Ascending aorta (tissue), 2 donors: Measurements from ENCODE around the gene HES1. TPM values are rescaled to one million over a fixed set of nuclear protein-coding genes. Genes with fewer than 3 reads are reported as not detected.

Source experiments
- DNase-seq, 2 donors: peaks; one replicate each; pipeline ENCODE4 v3.0.0-alpha.2; 2019; ENCODE audit warnings: low spot score in 2 of 2
- H3K27ac ChIP-seq, 2 donors: fragments of 200-600 bp; sonication (generic); one replicate each; pipeline ENCODE4 v1.5.1; 2016 to 2017; ENCODE audit warnings: mild to moderate bottlenecking in 1 of 2
- H3K27me3 ChIP-seq: fragments of 200-600 bp; sonication (generic); one replicate; pipeline ENCODE4 v1.5.1; 2017
- H3K36me3 ChIP-seq, 2 donors: fragments of 200-600 bp; sonication (generic); one replicate each; pipeline ENCODE4 v1.5.1; 2016
- H3K4me1 ChIP-seq, 2 donors: fragments of 200-600 bp; sonication (generic); one replicate each; pipeline ENCODE4 v1.5.1; 2016 to 2017; ENCODE audit warnings: mild to moderate bottlenecking in 1 of 2
- H3K4me3 ChIP-seq, 2 donors: fragments of 200-600 bp; sonication (generic); one replicate each; pipeline ENCODE4 v1.5.1; 2016 to 2017; ENCODE audit warnings: mild to moderate bottlenecking in 1 of 2
- H3K9me3 ChIP-seq, 2 donors: fragments of 200-600 bp; sonication (generic); one replicate each; pipeline ENCODE4 v1.5.1; 2016
- intact Hi-C: fragments of 100-400 bp; cut with DNase I; formaldehyde crosslinking; loops from one replicate; pipeline ENCODE4 v1.15.1; 2023
- total RNA-seq: library from RNA; depleted of rRNA; stranded (reverse); fragments of >200 nt; gene quantifications from one replicate; pipeline ENCODE4 v1.1.0, GENCODE V29; 2016
- TF ChIP-seq, protein P1 (sequence below), 3 experiments: fragments of 200-600 bp in 2 of 3; fragments of 450-650 bp in 1 of 3; sonication (generic) in 2 of 3; IDR thresholded peaks; one replicate each; pipeline ENCODE4 v1.5.1; 2016 to 2019; ENCODE audit warnings: antibody characterized with exemption in 3 of 3, mild to moderate bottlenecking in 1 of 3, moderate library complexity in 1 of 3

The HES1 gene
- total RNA-seq, 1 donor from 2014 or later, result 22.6 TPM

DNA sequence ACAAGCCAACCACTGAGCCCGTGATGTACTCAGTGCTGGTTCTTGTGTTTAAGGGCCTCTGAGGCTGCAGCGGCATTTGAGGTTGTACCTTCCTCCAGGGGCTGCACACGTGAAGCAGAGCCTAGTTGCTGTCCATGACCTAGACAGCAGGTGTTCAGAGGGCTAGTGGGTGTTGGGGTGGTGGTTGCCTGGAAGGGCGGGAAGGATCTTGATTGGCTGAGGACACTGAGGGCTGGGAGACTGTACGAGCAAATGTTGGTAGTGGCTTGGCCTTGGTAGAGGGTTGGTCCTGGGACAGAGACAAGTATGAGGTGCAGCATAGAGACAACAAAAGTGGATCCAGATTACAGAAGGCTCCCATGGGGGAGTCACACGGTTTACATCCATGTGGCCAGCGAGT lies 17.0 kb upstream of the HES1 start:
- DNase-seq, result no peak
- H3K4me3 ChIP-seq, result no peak overlapping the region
- no peaks in the 10 kb centered on the region for H3K36me3 ChIP-seq
- H3K4me1 ChIP-seq, result no peaks in the 10 kb centered on the region
- no peaks in the 10 kb centered on the region for H3K27me3 ChIP-seq
- no peaks in the 10 kb centered on the region for H3K9me3 ChIP-seq
- intact Hi-C loops, result no loop called here
- no peak overlapping the region for H3K27ac ChIP-seq
- TF ChIP-seq, protein P1, sequence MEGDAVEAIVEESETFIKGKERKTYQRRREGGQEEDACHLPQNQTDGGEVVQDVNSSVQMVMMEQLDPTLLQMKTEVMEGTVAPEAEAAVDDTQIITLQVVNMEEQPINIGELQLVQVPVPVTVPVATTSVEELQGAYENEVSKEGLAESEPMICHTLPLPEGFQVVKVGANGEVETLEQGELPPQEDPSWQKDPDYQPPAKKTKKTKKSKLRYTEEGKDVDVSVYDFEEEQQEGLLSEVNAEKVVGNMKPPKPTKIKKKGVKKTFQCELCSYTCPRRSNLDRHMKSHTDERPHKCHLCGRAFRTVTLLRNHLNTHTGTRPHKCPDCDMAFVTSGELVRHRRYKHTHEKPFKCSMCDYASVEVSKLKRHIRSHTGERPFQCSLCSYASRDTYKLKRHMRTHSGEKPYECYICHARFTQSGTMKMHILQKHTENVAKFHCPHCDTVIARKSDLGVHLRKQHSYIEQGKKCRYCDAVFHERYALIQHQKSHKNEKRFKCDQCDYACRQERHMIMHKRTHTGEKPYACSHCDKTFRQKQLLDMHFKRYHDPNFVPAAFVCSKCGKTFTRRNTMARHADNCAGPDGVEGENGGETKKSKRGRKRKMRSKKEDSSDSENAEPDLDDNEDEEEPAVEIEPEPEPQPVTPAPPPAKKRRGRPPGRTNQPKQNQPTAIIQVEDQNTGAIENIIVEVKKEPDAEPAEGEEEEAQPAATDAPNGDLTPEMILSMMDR (IDR thresholded peaks at IDR 0.05), result no peak

DNA sequence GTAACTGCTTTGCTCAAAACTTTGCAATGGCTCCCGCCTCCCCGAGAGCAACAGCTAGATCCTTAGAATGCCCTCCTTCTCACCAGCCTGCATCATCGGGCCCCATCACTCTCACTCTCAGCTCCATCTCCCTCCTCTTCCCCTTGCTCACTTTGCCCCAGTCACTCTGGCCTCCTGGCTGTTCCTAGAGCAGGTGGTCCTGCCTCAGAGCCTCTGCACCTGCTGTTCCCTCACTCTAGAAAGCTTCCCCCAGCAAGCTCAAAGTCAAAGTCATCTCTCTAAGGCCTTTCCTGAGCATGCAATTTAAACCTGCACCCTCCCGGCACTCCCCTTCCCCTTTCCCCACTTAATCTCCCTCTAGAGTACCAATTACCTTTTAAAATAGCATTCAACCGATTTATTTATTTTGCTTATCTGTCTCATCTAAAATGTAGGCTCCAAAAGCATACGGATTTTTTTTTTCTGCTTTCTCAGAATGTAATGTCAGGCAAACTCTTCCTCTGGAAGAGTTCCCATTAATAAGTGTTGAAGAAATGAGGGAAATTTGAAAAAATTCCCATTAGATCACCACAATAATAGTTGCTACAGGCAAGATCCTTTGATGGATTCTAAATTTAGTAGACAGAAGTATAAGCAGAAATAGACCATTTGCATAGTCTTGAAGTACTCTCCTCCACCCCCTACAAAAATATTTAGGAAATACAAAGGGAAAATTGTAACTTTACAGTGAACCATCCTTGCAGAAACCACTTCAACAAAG lies 15.9 kb upstream of the HES1 start:
- TF ChIP-seq, protein P1 (IDR thresholded peaks at IDR 0.05), result no peak
- H3K9me3 ChIP-seq, result no peaks in the 10 kb centered on the region
- intact Hi-C loops, result no loop called here
- no peaks in the 10 kb centered on the region for H3K36me3 ChIP-seq
- no peak for DNase-seq
- no peak overlapping the region for H3K4me3 ChIP-seq
- H3K27me3 ChIP-seq, result no peaks in the 10 kb centered on the region
- no peaks in the 10 kb centered on the region for H3K4me1 ChIP-seq
- H3K27ac ChIP-seq, result no peak overlapping the region

DNA sequence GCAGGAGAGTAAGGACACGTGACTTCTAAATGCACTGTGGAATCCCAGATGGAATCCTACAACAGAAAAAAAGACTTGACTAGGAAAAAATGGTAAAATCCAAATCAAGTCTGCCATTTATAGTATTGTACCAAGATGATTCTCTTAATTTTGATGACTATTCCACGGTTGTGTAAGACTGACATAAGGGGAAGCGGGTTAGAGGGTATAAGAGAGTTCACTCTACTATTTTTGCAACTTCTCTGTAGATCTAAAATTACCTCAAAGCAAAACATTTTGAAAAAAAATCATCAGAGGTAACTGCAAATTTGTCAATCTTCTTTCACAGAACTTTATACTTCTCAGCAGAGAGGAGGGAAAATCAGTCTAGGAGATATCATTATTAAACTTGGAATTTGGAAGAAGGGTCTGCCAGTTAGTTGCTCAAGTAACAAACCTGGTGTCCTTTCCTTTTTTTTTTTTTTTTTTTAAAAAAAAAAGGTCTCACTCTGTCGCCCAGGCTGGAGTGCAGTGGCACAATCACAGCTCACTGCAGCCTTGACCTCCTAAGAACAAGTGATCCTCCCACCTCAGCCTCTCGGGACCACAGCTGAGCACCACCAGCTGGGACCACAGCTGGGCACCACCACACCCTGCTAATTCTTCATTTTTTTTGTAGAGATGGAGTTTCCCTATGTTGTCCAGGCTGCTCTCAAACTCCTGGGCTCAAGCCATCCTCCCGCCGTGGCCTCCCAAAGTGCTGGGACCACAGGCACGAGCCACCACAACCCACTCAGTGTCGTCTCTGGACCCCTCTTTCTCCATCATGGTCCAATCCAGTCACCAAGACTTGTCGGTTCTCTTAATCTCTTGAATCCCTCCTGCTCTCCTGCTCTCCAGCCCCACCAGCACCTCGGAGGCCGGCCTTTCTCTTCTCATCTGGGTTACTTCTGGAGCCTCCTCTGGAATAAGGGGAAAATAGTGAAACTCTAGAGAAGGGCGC lies 14.9 kb upstream of the HES1 start:
- H3K27me3 ChIP-seq, result no peaks in the 10 kb centered on the region
- no peak for DNase-seq
- intact Hi-C loops, result no loop called here
- no peaks in the 10 kb centered on the region for H3K36me3 ChIP-seq
- H3K9me3 ChIP-seq, result no peaks in the 10 kb centered on the region
- TF ChIP-seq, protein P1 (IDR thresholded peaks at IDR 0.05), result no peak
- no peaks in the 10 kb centered on the region for H3K4me1 ChIP-seq
- no peak overlapping the region for H3K27ac ChIP-seq
- H3K4me3 ChIP-seq, result no peak overlapping the region

DNA sequence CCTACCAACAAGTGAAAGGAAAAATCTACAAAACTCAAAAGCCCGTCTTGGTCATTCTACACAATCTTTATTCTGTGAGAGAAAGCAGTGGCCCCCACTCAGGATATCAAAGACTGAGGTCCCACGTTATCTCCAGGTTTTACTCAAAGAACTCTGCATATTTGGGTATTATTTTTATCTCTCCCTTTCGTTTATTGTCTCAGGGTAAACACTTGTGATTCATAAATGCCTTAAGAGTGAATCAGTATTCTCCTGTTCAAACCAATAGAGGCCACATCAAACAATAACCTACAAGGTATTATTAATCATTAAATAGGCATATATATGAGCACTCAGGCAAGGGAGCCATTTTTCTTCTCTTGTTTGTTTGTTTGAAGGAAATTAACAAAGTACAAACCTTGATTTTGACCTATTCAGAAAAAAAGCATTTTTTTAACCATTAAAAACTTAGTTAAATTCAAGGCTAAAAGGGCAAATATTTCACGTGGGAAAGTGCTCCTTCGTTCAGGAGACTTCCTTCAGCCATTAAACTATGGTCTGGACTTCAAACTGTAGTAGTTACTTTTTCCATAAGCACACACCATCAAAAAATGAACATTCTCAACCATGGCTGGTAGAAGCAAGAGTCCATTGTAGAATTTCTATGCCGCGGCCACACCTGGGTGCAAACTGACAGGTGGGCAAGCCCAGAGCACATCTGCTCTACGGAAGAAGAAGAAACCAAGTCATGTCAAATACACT lies 13.9 kb upstream of the HES1 start:
- Histone ChIP-seq H3K9me3 (no peaks in the 10 kb centered on the region), H3K27ac (no peak overlapping the region), H3K4me3 (no peak overlapping the region), H3K4me1 (no peaks in the 10 kb centered on the region), H3K36me3 (no peaks in the 10 kb centered on the region), H3K27me3 (no peaks in the 10 kb centered on the region)
- DNase-seq, result no peak
- TF ChIP-seq, protein P1 (IDR thresholded peaks at IDR 0.05), result no peak
- intact Hi-C loops, result no loop called here

DNA sequence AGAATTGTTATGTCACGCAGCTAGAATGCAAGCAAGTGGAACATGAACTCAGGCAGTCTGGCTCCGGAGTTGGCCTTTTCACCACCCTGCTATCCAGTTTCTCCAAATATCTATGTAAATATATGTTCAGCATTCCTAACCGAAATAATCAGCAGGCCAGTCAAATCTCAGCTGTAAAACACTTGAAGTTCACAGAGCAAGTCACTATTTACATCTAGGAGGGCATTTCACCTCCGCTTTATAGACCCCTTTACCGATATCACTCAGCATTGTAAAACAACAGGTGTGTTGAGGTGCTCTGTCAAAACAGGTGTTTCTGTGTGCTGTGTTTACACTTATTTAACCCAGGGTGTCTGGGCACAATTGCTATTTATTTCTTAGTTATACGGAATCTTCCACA lies 12.2 kb upstream of the HES1 start:
- Histone ChIP-seq H3K4me3 (no peak overlapping the region), H3K4me1 (no peaks in the 10 kb centered on the region), H3K9me3 (no peaks in the 10 kb centered on the region), H3K27me3 (no peaks in the 10 kb centered on the region), H3K27ac (no peak overlapping the region), H3K36me3 (no peaks in the 10 kb centered on the region)
- DNase-seq, result no peak
- intact Hi-C loops, result no loop called here
- TF ChIP-seq, protein P1 (IDR thresholded peaks at IDR 0.05), result no peak
